Measurements from ENCODE around the gene RNF138. TPM values are rescaled to one million over a fixed set of nuclear protein-coding genes. Genes with fewer than 3 reads are reported as not detected.

RNF138 gene
- total RNA-seq, 1 experiment from 2014 or later: 103 TPM

GRCh38 chr18:32112826-32113225 is 21.2 kb downstream of the RNF138 start (continued):
- TF ChIP-seq ZNF532 (CRISPR knock-in tag; IDR thresholded peaks at IDR 0.05; ENCODE audit: borderline replicate concordance) (no peak), ESRRA (CRISPR knock-in tag; IDR thresholded peaks at IDR 0.05; ENCODE audit: borderline replicate concordance) (no peak), SMAD4 (CRISPR knock-in tag; IDR thresholded peaks at IDR 0.05) (no peak), ZNF263 (CRISPR knock-in tag; IDR thresholded peaks at IDR 0.05; ENCODE audit: low read depth) (no peak), MLX (CRISPR knock-in tag; IDR thresholded peaks at IDR 0.05) (no peak), RORB (CRISPR knock-in tag; IDR thresholded peaks at IDR 0.05) (no peak)
- TF ChIP-seq, protein P1, sequence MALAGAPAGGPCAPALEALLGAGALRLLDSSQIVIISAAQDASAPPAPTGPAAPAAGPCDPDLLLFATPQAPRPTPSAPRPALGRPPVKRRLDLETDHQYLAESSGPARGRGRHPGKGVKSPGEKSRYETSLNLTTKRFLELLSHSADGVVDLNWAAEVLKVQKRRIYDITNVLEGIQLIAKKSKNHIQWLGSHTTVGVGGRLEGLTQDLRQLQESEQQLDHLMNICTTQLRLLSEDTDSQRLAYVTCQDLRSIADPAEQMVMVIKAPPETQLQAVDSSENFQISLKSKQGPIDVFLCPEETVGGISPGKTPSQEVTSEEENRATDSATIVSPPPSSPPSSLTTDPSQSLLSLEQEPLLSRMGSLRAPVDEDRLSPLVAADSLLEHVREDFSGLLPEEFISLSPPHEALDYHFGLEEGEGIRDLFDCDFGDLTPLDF (CRISPR knock-in tag; IDR thresholded peaks at IDR 0.05): no peak

GRCh38 chr18:32114293-32114942 is 22.7 kb downstream of the RNF138 start:
- ATAC-seq (no peak), DNase-seq (ENCODE audit: low spot score) (no peak)
- no peak overlapping the region for H3K4me3 Mint-ChIP-seq
- no peaks in the 10 kb centered on the region for H3K9me3 Mint-ChIP-seq
- ChIA-PET POLR2A (no interaction called here), CTCF (no interaction called here)
- no peaks in the 10 kb centered on the region for H3K27me3 Mint-ChIP-seq (ENCODE audit: low read depth)
- H3K27ac Mint-ChIP-seq: no peak overlapping the region
- peaks cover 47% of the 10 kb centered on the region for H3K36me3 Mint-ChIP-seq
- no peaks in the 10 kb centered on the region for H3K4me1 Mint-ChIP-seq
- no peak for TF ChIP-seq NR2C2 (CRISPR knock-in tag; IDR thresholded peaks at IDR 0.05)
- no peak for TF ChIP-seq KAT7 (CRISPR knock-in tag; IDR thresholded peaks at IDR 0.05; ENCODE audit: borderline replicate concordance)
- TF ChIP-seq FOXJ3 (CRISPR knock-in tag; IDR thresholded peaks at IDR 0.05; ENCODE audit: borderline replicate concordance): no peak
- TF ChIP-seq, protein P2, sequence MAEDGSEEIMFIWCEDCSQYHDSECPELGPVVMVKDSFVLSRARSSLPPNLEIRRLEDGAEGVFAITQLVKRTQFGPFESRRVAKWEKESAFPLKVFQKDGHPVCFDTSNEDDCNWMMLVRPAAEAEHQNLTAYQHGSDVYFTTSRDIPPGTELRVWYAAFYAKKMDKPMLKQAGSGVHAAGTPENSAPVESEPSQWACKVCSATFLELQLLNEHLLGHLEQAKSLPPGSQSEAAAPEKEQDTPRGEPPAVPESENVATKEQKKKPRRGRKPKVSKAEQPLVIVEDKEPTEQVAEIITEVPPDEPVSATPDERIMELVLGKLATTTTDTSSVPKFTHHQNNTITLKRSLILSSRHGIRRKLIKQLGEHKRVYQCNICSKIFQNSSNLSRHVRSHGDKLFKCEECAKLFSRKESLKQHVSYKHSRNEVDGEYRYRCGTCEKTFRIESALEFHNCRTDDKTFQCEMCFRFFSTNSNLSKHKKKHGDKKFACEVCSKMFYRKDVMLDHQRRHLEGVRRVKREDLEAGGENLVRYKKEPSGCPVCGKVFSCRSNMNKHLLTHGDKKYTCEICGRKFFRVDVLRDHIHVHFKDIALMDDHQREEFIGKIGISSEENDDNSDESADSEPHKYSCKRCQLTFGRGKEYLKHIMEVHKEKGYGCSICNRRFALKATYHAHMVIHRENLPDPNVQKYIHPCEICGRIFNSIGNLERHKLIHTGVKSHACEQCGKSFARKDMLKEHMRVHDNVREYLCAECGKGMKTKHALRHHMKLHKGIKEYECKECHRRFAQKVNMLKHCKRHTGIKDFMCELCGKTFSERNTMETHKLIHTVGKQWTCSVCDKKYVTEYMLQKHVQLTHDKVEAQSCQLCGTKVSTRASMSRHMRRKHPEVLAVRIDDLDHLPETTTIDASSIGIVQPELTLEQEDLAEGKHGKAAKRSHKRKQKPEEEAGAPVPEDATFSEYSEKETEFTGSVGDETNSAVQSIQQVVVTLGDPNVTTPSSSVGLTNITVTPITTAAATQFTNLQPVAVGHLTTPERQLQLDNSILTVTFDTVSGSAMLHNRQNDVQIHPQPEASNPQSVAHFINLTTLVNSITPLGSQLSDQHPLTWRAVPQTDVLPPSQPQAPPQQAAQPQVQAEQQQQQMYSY (CRISPR knock-in tag; IDR thresholded peaks at IDR 0.05): no peak
- TF ChIP-seq MLX (CRISPR knock-in tag; IDR thresholded peaks at IDR 0.05): no peak
- TF ChIP-seq ZNF138 (CRISPR knock-in tag; conservative IDR thresholded peaks at IDR 0.05): no peak
- TF ChIP-seq, protein P3, sequence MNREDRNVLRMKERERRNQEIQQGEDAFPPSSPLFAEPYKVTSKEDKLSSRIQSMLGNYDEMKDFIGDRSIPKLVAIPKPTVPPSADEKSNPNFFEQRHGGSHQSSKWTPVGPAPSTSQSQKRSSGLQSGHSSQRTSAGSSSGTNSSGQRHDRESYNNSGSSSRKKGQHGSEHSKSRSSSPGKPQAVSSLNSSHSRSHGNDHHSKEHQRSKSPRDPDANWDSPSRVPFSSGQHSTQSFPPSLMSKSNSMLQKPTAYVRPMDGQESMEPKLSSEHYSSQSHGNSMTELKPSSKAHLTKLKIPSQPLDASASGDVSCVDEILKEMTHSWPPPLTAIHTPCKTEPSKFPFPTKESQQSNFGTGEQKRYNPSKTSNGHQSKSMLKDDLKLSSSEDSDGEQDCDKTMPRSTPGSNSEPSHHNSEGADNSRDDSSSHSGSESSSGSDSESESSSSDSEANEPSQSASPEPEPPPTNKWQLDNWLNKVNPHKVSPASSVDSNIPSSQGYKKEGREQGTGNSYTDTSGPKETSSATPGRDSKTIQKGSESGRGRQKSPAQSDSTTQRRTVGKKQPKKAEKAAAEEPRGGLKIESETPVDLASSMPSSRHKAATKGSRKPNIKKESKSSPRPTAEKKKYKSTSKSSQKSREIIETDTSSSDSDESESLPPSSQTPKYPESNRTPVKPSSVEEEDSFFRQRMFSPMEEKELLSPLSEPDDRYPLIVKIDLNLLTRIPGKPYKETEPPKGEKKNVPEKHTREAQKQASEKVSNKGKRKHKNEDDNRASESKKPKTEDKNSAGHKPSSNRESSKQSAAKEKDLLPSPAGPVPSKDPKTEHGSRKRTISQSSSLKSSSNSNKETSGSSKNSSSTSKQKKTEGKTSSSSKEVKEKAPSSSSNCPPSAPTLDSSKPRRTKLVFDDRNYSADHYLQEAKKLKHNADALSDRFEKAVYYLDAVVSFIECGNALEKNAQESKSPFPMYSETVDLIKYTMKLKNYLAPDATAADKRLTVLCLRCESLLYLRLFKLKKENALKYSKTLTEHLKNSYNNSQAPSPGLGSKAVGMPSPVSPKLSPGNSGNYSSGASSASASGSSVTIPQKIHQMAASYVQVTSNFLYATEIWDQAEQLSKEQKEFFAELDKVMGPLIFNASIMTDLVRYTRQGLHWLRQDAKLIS (CRISPR knock-in tag; IDR thresholded peaks at IDR 0.05; ENCODE audit: borderline replicate concordance): no peak
- TF ChIP-seq, protein P4, sequence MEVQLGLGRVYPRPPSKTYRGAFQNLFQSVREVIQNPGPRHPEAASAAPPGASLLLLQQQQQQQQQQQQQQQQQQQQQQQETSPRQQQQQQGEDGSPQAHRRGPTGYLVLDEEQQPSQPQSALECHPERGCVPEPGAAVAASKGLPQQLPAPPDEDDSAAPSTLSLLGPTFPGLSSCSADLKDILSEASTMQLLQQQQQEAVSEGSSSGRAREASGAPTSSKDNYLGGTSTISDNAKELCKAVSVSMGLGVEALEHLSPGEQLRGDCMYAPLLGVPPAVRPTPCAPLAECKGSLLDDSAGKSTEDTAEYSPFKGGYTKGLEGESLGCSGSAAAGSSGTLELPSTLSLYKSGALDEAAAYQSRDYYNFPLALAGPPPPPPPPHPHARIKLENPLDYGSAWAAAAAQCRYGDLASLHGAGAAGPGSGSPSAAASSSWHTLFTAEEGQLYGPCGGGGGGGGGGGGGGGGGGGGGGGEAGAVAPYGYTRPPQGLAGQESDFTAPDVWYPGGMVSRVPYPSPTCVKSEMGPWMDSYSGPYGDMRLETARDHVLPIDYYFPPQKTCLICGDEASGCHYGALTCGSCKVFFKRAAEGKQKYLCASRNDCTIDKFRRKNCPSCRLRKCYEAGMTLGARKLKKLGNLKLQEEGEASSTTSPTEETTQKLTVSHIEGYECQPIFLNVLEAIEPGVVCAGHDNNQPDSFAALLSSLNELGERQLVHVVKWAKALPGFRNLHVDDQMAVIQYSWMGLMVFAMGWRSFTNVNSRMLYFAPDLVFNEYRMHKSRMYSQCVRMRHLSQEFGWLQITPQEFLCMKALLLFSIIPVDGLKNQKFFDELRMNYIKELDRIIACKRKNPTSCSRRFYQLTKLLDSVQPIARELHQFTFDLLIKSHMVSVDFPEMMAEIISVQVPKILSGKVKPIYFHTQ (CRISPR knock-in tag; IDR thresholded peaks at IDR 0.05): no peak
